ENCODE data around the gene TKTL2. TPM values are rescaled to one million over a fixed set of nuclear protein-coding genes. Genes with fewer than 3 reads are reported as not detected.
A peak's percentile ranks its signal among the peaks of the same experiment; 100 is the strongest.

The TKTL2 gene
- total RNA-seq (2014; rRNA removed; shearing (Covaris generic)), result not detected in 2 replicates

GRCh38 chr4:163473576-163473975 is at the start of gene TKTL2:
Gene TKTL2, minus strand, starts transcription at chr4:163473754. Its CDS starts 20 bp downstream, at chr4:163473734.
- Histone ChIP-seq H3K27me3 (no peaks in the 10 kb centered on the region), H3K9me3 (replicated peaks) (no peaks in the 10 kb centered on the region), H3K36me3 (no peaks in the 10 kb centered on the region), H3K4me1 (no peaks in the 10 kb centered on the region), H3K27ac (no peak within 1 kb of the TSS), H3K4me3 (no peak within 1 kb of the TSS)
- DNase-seq, result no peak

GRCh38 chr4:163515198-163515597 is 41.6 kb upstream of the TKTL2 start:
- DNase-seq, result no peak
- Histone ChIP-seq H3K4me3 (no peak overlapping the region), H3K27ac (no peak overlapping the region), H3K27me3 (no peaks in the 10 kb centered on the region), H3K36me3 (peaks cover 31% of the 10 kb centered on the region), H3K9me3 (replicated peaks) (no peaks in the 10 kb centered on the region), H3K4me1 (no peaks in the 10 kb centered on the region)

GRCh38 chr4:163505374-163505773 is 31.8 kb upstream of the TKTL2 start:
- Histone ChIP-seq H3K36me3 (peaks cover 7% of the 10 kb centered on the region), H3K27me3 (no peaks in the 10 kb centered on the region), H3K4me1 (0 out of 2 replicates have a peak, but pooled peaks cover 3% of the 10 kb centered on the region), H3K9me3 (replicated peaks) (no peaks in the 10 kb centered on the region), H3K4me3 (no peak overlapping the region), H3K27ac (no peak overlapping the region)
- no peak for DNase-seq

- DNase-seq, result no peak
- no peaks in the 10 kb centered on the region for H3K9me3 ChIP-seq (replicated peaks)
- H3K27ac ChIP-seq, result no peak overlapping the region
- no peaks in the 10 kb centered on the region for H3K27me3 ChIP-seq
- H3K4me3 ChIP-seq, result no peak overlapping the region
- no peaks in the 10 kb centered on the region for H3K36me3 ChIP-seq
- H3K4me1 ChIP-seq, result no peaks in the 10 kb centered on the region
Observed at GRCh38 chr4:163500586-163500985, 27.0 kb upstream of the TKTL2 start.

DNA sequence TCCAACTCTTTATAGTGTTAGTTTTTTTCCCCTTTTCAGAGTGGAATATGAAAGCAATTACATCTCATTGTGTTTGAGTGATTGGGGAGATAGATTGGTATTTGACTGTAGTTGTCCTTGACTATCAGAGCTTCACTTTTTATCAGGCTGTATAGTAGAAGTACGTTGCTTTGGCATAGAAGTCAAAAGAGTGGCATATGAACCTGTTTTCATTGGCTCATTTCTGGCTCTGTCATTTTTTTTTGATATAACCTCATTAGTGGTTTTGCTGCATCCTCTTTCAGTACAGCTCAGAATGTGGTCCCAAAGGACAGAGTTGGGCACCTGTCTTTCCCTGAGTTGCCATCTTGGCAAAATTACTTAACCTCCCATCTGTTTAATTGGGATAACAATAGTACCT is 22.3 kb upstream of the TKTL2 start:
- Histone ChIP-seq H3K36me3 (no peaks in the 10 kb centered on the region), H3K4me1 (no peaks in the 10 kb centered on the region), H3K27ac (peak overlapping the region; percentile 94), H3K9me3 (replicated peaks) (no peaks in the 10 kb centered on the region), H3K4me3 (peak overlapping the region; percentile 88), H3K27me3 (no peaks in the 10 kb centered on the region)
- peak in 1 of 2 experiments; percentile 22 for DNase-seq

DNA sequence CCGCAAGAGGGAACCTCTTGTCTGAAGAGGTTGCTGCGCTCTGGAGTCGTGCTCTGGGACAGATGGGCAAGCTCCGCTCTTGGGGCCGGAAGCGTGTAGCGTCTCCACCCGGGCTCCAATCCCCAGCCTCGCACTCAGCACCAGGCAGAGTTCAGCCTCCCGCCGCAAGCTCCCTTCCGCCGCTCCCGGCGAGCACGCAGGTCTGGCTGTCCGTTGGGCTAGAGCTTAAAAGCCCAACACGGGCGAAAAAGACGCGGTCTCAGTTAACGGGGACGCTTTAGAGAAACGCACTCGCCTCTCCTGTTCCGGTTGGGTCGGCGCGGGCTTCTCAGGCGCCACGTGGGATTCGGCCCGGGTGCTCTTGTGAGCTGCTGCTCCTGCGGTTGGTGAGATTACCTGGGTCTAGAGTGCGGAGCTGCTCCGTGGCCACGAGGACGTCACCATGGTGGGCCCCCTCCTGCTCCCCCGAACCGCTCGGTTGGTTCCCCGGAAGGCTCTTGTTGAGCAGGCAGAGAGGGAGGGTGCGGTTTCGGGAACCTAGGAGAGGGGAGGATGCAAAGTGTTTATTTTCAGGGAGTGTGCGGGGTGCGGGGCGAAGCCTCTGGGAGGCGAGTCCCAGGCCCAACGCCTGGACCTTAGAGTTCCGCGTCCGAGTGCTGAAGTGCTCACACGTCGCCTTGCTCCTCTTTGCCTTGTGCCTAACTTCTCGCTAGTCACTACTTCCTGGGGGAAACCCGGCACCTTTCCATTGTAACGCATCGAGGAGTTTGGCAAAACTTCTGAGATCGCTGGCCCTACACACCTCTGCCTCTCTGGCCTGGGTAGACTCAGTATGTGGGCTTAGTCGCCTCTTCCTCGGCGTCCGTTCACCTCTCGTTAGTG is 21.0 kb upstream of the TKTL2 start, which contains the start of gene TMA16:
TMA16 (plus strand) TSS at position 331 of the 882 bp plus-strand sequence; CDS start at position 443, 112 bp downstream.
- Histone ChIP-seq H3K36me3 (no peaks in the 10 kb centered on the region), H3K27ac (peak within 1 kb of the TSS; percentile 94), H3K4me3 (peak within 1 kb of the TSS; percentile 88), H3K9me3 (replicated peaks) (no peaks in the 10 kb centered on the region), H3K4me1 (no peaks in the 10 kb centered on the region), H3K27me3 (no peaks in the 10 kb centered on the region)
- peak; percentile 89 to 93 for DNase-seq

- no peak for DNase-seq
- Histone ChIP-seq H3K4me1 (no peaks in the 10 kb centered on the region), H3K4me3 (peak overlapping the region; percentile 88), H3K27ac (peak overlapping the region; percentile 94), H3K9me3 (replicated peaks) (no peaks in the 10 kb centered on the region), H3K27me3 (no peaks in the 10 kb centered on the region), H3K36me3 (no peaks in the 10 kb centered on the region)
Observed at GRCh38 chr4:163493643-163494359, 20.2 kb upstream of the TKTL2 start.

- no peaks in the 10 kb centered on the region for H3K4me1 ChIP-seq
- no peaks in the 10 kb centered on the region for H3K9me3 ChIP-seq (replicated peaks)
- no peak overlapping the region for H3K4me3 ChIP-seq
- H3K36me3 ChIP-seq, result no peaks in the 10 kb centered on the region
- no peak for DNase-seq
- H3K27ac ChIP-seq, result no peak overlapping the region
- H3K27me3 ChIP-seq, result no peaks in the 10 kb centered on the region
Observed at GRCh38 chr4:163492951-163493504, 19.5 kb upstream of the TKTL2 start.

DNA sequence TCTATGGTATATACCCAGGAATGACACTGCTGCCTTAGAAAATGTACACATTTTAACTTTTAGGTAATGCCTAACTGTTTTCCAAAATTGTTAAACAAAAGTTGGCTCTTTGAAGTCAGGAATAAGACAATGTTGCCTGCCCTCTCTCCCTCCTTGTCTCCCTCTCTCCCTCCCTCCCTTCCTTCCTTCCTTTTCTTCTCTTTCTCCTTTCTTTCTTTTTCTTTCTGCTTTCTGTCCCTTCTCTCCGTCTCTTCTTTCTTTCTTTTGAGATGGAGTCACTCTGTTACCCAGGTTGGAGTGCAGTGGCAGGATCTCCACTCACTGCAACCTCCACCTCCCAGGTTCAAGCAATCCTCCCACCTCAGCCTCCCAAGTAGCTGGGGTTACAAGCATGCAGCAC is 16.4 kb upstream of the TKTL2 start:
- DNase-seq, result no peak
- Histone ChIP-seq H3K9me3 (replicated peaks) (no peaks in the 10 kb centered on the region), H3K27ac (no peak overlapping the region), H3K4me1 (no peaks in the 10 kb centered on the region), H3K4me3 (no peak overlapping the region), H3K27me3 (no peaks in the 10 kb centered on the region), H3K36me3 (no peaks in the 10 kb centered on the region)

GRCh38 chr4:163486321-163486720 is 12.8 kb upstream of the TKTL2 start:
- no peak overlapping the region for H3K27ac ChIP-seq
- no peaks in the 10 kb centered on the region for H3K9me3 ChIP-seq (replicated peaks)
- no peaks in the 10 kb centered on the region for H3K4me1 ChIP-seq
- no peak for DNase-seq
- no peak overlapping the region for H3K4me3 ChIP-seq
- H3K27me3 ChIP-seq, result no peaks in the 10 kb centered on the region
- H3K36me3 ChIP-seq, result no peaks in the 10 kb centered on the region

DNA sequence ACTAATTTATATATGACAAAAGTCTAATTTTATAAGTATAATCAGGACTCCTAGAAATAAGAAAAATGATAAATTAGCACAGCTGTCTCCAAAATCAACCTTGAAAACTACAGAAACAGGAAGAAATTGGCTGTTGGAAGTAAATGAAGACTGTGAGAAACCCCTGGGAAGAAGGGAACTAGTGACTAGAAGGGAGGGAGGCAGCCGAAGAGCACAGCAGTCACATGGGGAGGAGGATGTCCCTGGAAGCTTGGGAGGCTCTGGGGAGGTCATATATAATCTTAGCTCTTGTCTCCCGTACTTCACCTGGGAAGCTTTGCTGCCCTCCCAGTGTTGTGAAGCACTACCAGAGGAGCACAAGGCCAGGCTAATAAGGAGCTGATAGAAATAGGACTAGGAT is 12.0 kb upstream of the TKTL2 start:
- no peaks in the 10 kb centered on the region for H3K27me3 ChIP-seq
- no peaks in the 10 kb centered on the region for H3K36me3 ChIP-seq

DNA sequence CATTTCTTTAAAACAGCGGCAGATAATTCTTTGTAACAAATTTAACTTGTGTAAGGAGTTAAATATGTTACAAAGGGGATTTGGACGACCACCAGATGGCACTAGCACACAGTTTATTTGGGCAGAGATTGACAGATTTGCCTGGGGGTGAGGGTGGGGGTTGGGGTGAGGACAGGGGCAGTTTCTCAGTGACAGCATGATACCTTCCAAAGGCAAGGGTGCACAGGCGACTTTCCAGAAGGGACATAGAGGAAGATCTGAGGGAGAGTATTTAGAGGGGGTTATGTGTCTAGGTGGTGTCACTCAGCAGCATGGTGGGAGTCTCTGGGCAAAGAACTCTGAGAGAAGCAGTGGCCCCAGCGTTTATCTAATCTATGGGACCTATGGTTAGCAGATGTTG is 11.4 kb upstream of the TKTL2 start:
- DNase-seq, result peak; percentile 36 to 65

More for the DNA sequence above, 12.0 kb upstream of the TKTL2 start:
- Histone ChIP-seq H3K27ac (no peak overlapping the region), H3K4me1 (no peaks in the 10 kb centered on the region), H3K4me3 (no peak overlapping the region), H3K9me3 (replicated peaks) (no peaks in the 10 kb centered on the region)
- no peak for DNase-seq

DNA sequence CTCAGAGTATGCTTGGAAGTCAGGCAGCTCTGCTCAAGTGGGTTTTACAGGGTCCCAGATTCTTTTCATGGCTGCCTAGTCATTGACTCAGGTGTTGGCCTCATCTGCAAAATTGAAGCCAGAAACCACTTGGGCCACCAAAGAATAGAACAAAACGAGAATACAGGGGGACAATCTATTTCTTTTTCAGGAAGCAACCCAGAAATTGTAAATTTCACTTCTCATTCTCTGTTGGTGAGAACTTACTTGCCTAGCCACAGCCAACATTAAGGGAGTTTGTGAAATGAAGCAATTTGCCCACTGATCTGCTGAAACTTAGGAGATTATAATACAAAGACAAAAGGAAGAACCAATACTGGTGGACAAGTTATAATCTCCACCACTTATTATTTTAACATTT is 8.6 kb upstream of the TKTL2 start:
- H3K4me3 ChIP-seq, result no peak overlapping the region
- no peaks in the 10 kb centered on the region for H3K27me3 ChIP-seq
- H3K4me1 ChIP-seq, result no peaks in the 10 kb centered on the region
- no peak overlapping the region for H3K27ac ChIP-seq
- no peak for DNase-seq
- H3K9me3 ChIP-seq (replicated peaks), result no peaks in the 10 kb centered on the region
- H3K36me3 ChIP-seq, result no peaks in the 10 kb centered on the region

More for the DNA sequence above, 11.4 kb upstream of the TKTL2 start:
- Histone ChIP-seq H3K27me3 (no peaks in the 10 kb centered on the region), H3K27ac (no peak overlapping the region), H3K9me3 (replicated peaks) (no peaks in the 10 kb centered on the region), H3K36me3 (no peaks in the 10 kb centered on the region), H3K4me3 (no peak overlapping the region), H3K4me1 (no peaks in the 10 kb centered on the region)

GRCh38 chr4:163476761-163477438 is 3.3 kb upstream of the TKTL2 start:
- H3K27me3 ChIP-seq, result no peaks in the 10 kb centered on the region
- DNase-seq, result no peak
- no peaks in the 10 kb centered on the region for H3K9me3 ChIP-seq (replicated peaks)
- no peaks in the 10 kb centered on the region for H3K36me3 ChIP-seq
- H3K27ac ChIP-seq, result no peak overlapping the region
- H3K4me3 ChIP-seq, result no peak overlapping the region
- no peaks in the 10 kb centered on the region for H3K4me1 ChIP-seq

All from SJCRH30 (cell line).